DOHH2 (cell line): ENCODE data around the gene RRP1B.

Experiments
- H3F3A ChIP-seq: fragments of 200-600 bp; sonication (generic), shearing (Covaris generic); 2 replicates; pipeline ENCODE4 v1.6.0; 2016; ENCODE audit warnings: antibody characterized with exemption, mild to moderate bottlenecking; ENCODE audit not compliant: control insufficient read depth, insufficient read depth
- H3K27ac ChIP-seq: fragments of 200-600 bp; sonication (generic); 2 replicates; pipeline ENCODE4 v1.5.1; 2014; ENCODE audit warnings: low read depth, mild to moderate bottlenecking, low read length, moderate library complexity
- H3K27me3 ChIP-seq: fragments of 200-600 bp; sonication (generic); 2 replicates; pipeline ENCODE4 v1.6.1; 2014; ENCODE audit warnings: mild to moderate bottlenecking, low read length, mixed read lengths; ENCODE audit not compliant: control insufficient read depth
- H3K36me3 ChIP-seq: fragments of 200-600 bp; sonication (generic); 2 replicates; pipeline ENCODE4 v1.6.1; 2014; ENCODE audit warnings: mild to moderate bottlenecking, low read length, moderate library complexity, mixed read lengths; ENCODE audit not compliant: control insufficient read depth
- H3K4me1 ChIP-seq: fragments of 200-600 bp; sonication (generic); 2 replicates; pipeline ENCODE4 v1.6.1; 2014; ENCODE audit warnings: mild to moderate bottlenecking, low read length, mixed read lengths; ENCODE audit not compliant: control insufficient read depth
- H3K4me2 ChIP-seq: fragments of 200-600 bp; sonication (generic); 2 replicates; pipeline ENCODE4 v1.6.0; 2014; ENCODE audit warnings: mild to moderate bottlenecking, low read length, moderate library complexity
- H3K4me3 ChIP-seq: fragments of 200-600 bp; sonication (generic); 2 replicates; pipeline ENCODE4 v1.5.1; 2014; ENCODE audit warnings: mild to moderate bottlenecking, low read length, mixed read lengths
- H3K79me2 ChIP-seq: fragments of 200-600 bp; sonication (generic); 2 replicates; pipeline ENCODE4 v1.6.1; 2014; ENCODE audit warnings: mild to moderate bottlenecking, low read length, mixed read lengths; ENCODE audit not compliant: control insufficient read depth
- H3K9me2 ChIP-seq: fragments of 200-600 bp; sonication (generic); replicated peaks from 2 replicates; pipeline ENCODE4 v1.6.1; 2014; ENCODE audit warnings: mild to moderate bottlenecking, low read length, mixed read lengths; ENCODE audit not compliant: control insufficient read depth
- H3K9me3 ChIP-seq: fragments of 200-600 bp; sonication (generic); 2 replicates; pipeline ENCODE4 v1.6.1; 2014; ENCODE audit warnings: antibody characterized with exemption, low read length, mixed read lengths; ENCODE audit not compliant: control insufficient read depth, insufficient read depth
- H4K20me1 ChIP-seq: fragments of 200-600 bp; sonication (generic); 2 replicates; pipeline ENCODE4 v1.6.0; 2014; ENCODE audit warnings: low read depth, mild to moderate bottlenecking, antibody characterized with exemption, low read length, moderate library complexity; ENCODE audit not compliant: control insufficient read depth, insufficient read depth
- EZH2phosphoT487 ChIP-seq: fragments of 200-600 bp; sonication (generic); IDR thresholded peaks from 2 replicates; pipeline ENCODE4 v1.6.1; 2017; ENCODE audit warnings: borderline replicate concordance, mild to moderate bottlenecking, antibody characterized with exemption, low read length, moderate library complexity, mixed read lengths
- TF ChIP-seq, protein P1 (sequence below): fragments of 200-600 bp; sonication (generic); IDR thresholded peaks from one replicate; pipeline ENCODE4 v1.5.1; 2014; ENCODE audit warnings: antibody characterized with exemption, mild to moderate bottlenecking, low read depth, low read length; ENCODE audit not compliant: poor library complexity, severe bottlenecking

The RRP1B gene

GRCh38 chr21:43686811-43687565, 27.6 kb downstream of the RRP1B start:
- Histone ChIP-seq H3K27me3 (no peaks in the 10 kb centered on the region), H4K20me1 (no peaks in the 10 kb centered on the region), H3F3A (no peaks in the 10 kb centered on the region), H3K9me3 (no peaks in the 10 kb centered on the region), H3K4me2 (no peak overlapping the region), H3K4me3 (no peak overlapping the region), H3K36me3 (peaks cover 96% of the 10 kb centered on the region), H3K4me1 (no peaks in the 10 kb centered on the region), H3K9me2 (no peaks in the 10 kb centered on the region), H3K27ac (no peak overlapping the region), H3K79me2 (no peaks in the 10 kb centered on the region; the same call in 1 of the 2 replicates)
- TF ChIP-seq, protein P1, sequence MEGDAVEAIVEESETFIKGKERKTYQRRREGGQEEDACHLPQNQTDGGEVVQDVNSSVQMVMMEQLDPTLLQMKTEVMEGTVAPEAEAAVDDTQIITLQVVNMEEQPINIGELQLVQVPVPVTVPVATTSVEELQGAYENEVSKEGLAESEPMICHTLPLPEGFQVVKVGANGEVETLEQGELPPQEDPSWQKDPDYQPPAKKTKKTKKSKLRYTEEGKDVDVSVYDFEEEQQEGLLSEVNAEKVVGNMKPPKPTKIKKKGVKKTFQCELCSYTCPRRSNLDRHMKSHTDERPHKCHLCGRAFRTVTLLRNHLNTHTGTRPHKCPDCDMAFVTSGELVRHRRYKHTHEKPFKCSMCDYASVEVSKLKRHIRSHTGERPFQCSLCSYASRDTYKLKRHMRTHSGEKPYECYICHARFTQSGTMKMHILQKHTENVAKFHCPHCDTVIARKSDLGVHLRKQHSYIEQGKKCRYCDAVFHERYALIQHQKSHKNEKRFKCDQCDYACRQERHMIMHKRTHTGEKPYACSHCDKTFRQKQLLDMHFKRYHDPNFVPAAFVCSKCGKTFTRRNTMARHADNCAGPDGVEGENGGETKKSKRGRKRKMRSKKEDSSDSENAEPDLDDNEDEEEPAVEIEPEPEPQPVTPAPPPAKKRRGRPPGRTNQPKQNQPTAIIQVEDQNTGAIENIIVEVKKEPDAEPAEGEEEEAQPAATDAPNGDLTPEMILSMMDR: no peak
- TF ChIP-seq EZH2phosphoT487: no peak

GRCh38 chr21:43687566-43688399, 28.4 kb downstream of the RRP1B start:
- TF ChIP-seq, protein P1: no peak
- TF ChIP-seq EZH2phosphoT487: no peak
- no peaks in the 10 kb centered on the region for H3K27me3 ChIP-seq
- no peaks in the 10 kb centered on the region for H3K79me2 ChIP-seq
- peaks cover 96% of the 10 kb centered on the region for H3K36me3 ChIP-seq
- no peak overlapping the region for H3K4me3 ChIP-seq
- H4K20me1 ChIP-seq: no peaks in the 10 kb centered on the region
- H3K27ac ChIP-seq: no peak overlapping the region
- no peak overlapping the region for H3K4me2 ChIP-seq
- H3K4me1 ChIP-seq: no peaks in the 10 kb centered on the region
- H3K9me3 ChIP-seq: no peaks in the 10 kb centered on the region
- no peaks in the 10 kb centered on the region for H3F3A ChIP-seq
- H3K9me2 ChIP-seq: no peaks in the 10 kb centered on the region

- no peak overlapping the region for H3K4me2 ChIP-seq
- H3K9me3 ChIP-seq: no peaks in the 10 kb centered on the region
- H3K4me1 ChIP-seq: no peaks in the 10 kb centered on the region
- no peak overlapping the region for H3K4me3 ChIP-seq
- peaks cover 97% of the 10 kb centered on the region for H3K36me3 ChIP-seq
- H3K27ac ChIP-seq: no peak overlapping the region
- H3K79me2 ChIP-seq: no peaks in the 10 kb centered on the region
- H3F3A ChIP-seq: no peaks in the 10 kb centered on the region
- H3K9me2 ChIP-seq: no peaks in the 10 kb centered on the region
- H3K27me3 ChIP-seq: no peaks in the 10 kb centered on the region
- TF ChIP-seq, protein P1: no peak
- TF ChIP-seq EZH2phosphoT487: no peak
- H4K20me1 ChIP-seq: no peaks in the 10 kb centered on the region
Observed at GRCh38 chr21:43688906-43689305, 29.5 kb downstream of the RRP1B start.
